Measurements from ENCODE around the gene RNF114. TPM values are rescaled to one million over a fixed set of nuclear protein-coding genes. Genes with fewer than 3 reads are reported as not detected.

RNF114 gene
- polyA plus RNA-seq, 1 donor from 2014 or later = 109 TPM

GRCh38 chr20:49981218-49982071, 45.2 kb downstream of the RNF114 start:
- TF ChIP-seq MXI1 (conservative IDR thresholded peaks at IDR 0.05; ENCODE audit: poor library complexity, severe bottlenecking) (no peak), EP300 (conservative IDR thresholded peaks at IDR 0.05; ENCODE audit: poor library complexity, severe bottlenecking) (no peak), REST (IDR thresholded peaks at IDR 0.05; ENCODE audit: borderline replicate concordance) (no peak), CTCF (IDR thresholded peaks at IDR 0.05; ENCODE audit: poor library complexity, severe bottlenecking) (no peak), POLR2AphosphoS5 (IDR thresholded peaks at IDR 0.05) (no peak), EZH2 (IDR thresholded peaks at IDR 0.05; ENCODE audit: borderline replicate concordance, insufficient read depth, low read length, poor library complexity, severe bottlenecking) (no peak), RAD21 (conservative IDR thresholded peaks at IDR 0.05) (no peak), SMC3 (conservative IDR thresholded peaks at IDR 0.05; ENCODE audit: poor library complexity) (no peak), TAF1 (IDR thresholded peaks at IDR 0.05; ENCODE audit: low read depth) (no peak)
- Histone ChIP-seq H3K79me2 (replicated peaks; ENCODE audit: insufficient read depth, low read length) (no peaks in the 10 kb centered on the region), H3K27me3 (ENCODE audit: insufficient read depth, low read depth, low read length) (peaks cover 15% of the 10 kb centered on the region), H3K4me2 (ENCODE audit: low read length) (no peak overlapping the region), H3K9me2 (ENCODE audit: insufficient read depth, low read length) (no peaks in the 10 kb centered on the region), H2AFZ (ENCODE audit: low read depth, low read length) (no peak overlapping the region), H3F3A (ENCODE audit: insufficient read depth, low read length, poor library complexity, severe bottlenecking) (no peaks in the 10 kb centered on the region), H3K4me3 (ENCODE audit: low read length) (no peak overlapping the region), H4K20me1 (ENCODE audit: insufficient read depth) (no peaks in the 10 kb centered on the region), H3K9ac (ENCODE audit: low read length) (no peak overlapping the region), H3K9me3 (ENCODE audit: low read length) (no peaks in the 10 kb centered on the region), H3K27ac (ENCODE audit: low read length) (no peak overlapping the region), H3K36me3 (ENCODE audit: insufficient read depth, low read length) (no peaks in the 10 kb centered on the region)

- Histone ChIP-seq H3K9me3 (ENCODE audit: low read length) (no peaks in the 10 kb centered on the region), H2AFZ (ENCODE audit: low read depth, low read length) (no peak overlapping the region), H3K36me3 (ENCODE audit: insufficient read depth, low read length) (no peaks in the 10 kb centered on the region), H3K27me3 (ENCODE audit: insufficient read depth, low read depth, low read length) (peaks cover 15% of the 10 kb centered on the region), H3K9me2 (ENCODE audit: insufficient read depth, low read length) (no peaks in the 10 kb centered on the region), H3K4me3 (ENCODE audit: low read length) (peak overlapping the region; percentile 69), H3K79me2 (replicated peaks; ENCODE audit: insufficient read depth, low read length) (no peaks in the 10 kb centered on the region), H3F3A (ENCODE audit: insufficient read depth, low read length, poor library complexity, severe bottlenecking) (no peaks in the 10 kb centered on the region), H3K27ac (ENCODE audit: low read length) (no peak overlapping the region), H3K9ac (ENCODE audit: low read length) (no peak overlapping the region), H3K4me2 (ENCODE audit: low read length) (peak overlapping the region; percentile 13), H4K20me1 (ENCODE audit: insufficient read depth) (no peaks in the 10 kb centered on the region)
- no peak for TF ChIP-seq TAF1 (IDR thresholded peaks at IDR 0.05; ENCODE audit: low read depth)
- no peak for TF ChIP-seq MXI1 (conservative IDR thresholded peaks at IDR 0.05; ENCODE audit: poor library complexity, severe bottlenecking)
These were observed 45.8 kb downstream of the RNF114 start for GRCh38 chr20:49982072-49982345.
